Central memory CD8-positive, alpha-beta T cell (primary cell): ENCODE data around the gene WBP4.

Source experiments
- ATAC-seq: fragments of 150-1000 bp; cut with Tn5 transposase; replicated peaks from 2 replicates; pipeline ENCODE4 v1.10.0; 2022; ENCODE audit warnings: mild to moderate bottlenecking, moderate FRiP score, moderate number of reproducible peaks; ENCODE audit not compliant: poor library complexity, severe bottlenecking; ENCODE audit errors: extremely low read depth
- DNase-seq, 2 donors: peaks; one replicate each; pipeline ENCODE4 v3.0.0; 2021; ENCODE audit warnings: low spot score in 2 of 2
- H3K27ac Mint-ChIP-seq: one replicate; pipeline ENCODE4 v1.8.0; 2022; ENCODE audit warnings: low read depth, mild to moderate bottlenecking, moderate library complexity, mixed read lengths
- H3K27me3 Mint-ChIP-seq: one replicate; pipeline ENCODE4 v1.8.0; 2022; ENCODE audit warnings: mixed read lengths
- H3K36me3 Mint-ChIP-seq: one replicate; pipeline ENCODE4 v1.8.0; 2022; ENCODE audit warnings: mild to moderate bottlenecking, moderate library complexity, mixed read lengths; ENCODE audit not compliant: insufficient read depth
- H3K4me1 Mint-ChIP-seq: one replicate; pipeline ENCODE4 v1.8.0; 2022; ENCODE audit warnings: mixed read lengths
- H3K4me3 Mint-ChIP-seq: one replicate; pipeline ENCODE4 v1.8.0; 2022; ENCODE audit warnings: mild to moderate bottlenecking, moderate library complexity, mixed read lengths
- H3K9me3 Mint-ChIP-seq: one replicate; pipeline ENCODE4 v1.8.0; 2022; ENCODE audit warnings: mixed read lengths

Gene WBP4, protein sequence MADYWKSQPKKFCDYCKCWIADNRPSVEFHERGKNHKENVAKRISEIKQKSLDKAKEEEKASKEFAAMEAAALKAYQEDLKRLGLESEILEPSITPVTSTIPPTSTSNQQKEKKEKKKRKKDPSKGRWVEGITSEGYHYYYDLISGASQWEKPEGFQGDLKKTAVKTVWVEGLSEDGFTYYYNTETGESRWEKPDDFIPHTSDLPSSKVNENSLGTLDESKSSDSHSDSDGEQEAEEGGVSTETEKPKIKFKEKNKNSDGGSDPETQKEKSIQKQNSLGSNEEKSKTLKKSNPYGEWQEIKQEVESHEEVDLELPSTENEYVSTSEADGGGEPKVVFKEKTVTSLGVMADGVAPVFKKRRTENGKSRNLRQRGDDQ

DNA sequence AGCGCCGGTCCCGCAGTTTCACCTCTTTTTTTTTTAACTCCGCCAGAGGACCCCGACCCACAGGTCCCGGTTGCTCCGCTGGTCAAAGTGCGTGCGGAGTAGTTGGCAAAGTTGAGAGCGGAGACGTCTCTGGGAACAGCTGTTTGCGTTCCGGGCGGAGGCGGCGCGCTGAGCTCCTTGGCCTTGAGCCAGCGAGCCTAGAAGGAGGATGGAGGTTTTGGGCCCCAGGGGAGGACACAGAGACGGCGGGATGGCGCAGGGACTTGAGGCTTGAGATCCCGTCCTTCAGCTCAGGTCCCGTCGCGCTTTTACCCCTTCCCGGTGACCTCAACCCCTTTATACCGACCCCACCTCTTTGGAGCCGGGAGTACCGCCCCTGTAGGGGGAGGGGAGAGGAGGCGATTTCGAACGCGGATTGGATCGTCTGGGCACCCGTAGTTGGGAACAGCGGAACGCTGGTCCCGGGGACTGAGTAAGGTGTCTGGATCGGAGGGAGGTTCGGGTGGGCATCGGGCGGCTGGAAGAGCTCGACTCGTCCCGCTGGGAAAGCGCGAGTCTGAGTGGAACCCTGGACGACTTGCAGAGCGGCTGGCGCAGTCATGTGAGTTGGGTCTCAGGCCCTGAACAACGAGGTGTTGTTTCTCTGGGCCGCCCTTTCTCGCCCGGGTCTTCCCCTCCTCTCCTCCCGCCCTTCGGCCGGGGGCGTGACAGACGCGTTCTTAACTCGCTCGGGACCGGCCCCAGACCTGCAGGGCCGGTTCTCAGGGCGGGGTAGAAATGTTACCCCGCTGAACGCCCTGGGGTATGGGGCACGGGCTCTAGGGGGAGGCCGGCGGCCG is at the start of gene WBP4:
Gene WBP4 (plus strand): TSS at position 435 of the 839 bp plus-strand sequence. CDS start 165 bp downstream, at position 600.
- Mint-ChIP-seq H3K4me1 (peaks cover 45% of the 10 kb centered on the region), H3K36me3 (peaks cover 42% of the 10 kb centered on the region)
- peak; percentile 61 for ATAC-seq

DNA sequence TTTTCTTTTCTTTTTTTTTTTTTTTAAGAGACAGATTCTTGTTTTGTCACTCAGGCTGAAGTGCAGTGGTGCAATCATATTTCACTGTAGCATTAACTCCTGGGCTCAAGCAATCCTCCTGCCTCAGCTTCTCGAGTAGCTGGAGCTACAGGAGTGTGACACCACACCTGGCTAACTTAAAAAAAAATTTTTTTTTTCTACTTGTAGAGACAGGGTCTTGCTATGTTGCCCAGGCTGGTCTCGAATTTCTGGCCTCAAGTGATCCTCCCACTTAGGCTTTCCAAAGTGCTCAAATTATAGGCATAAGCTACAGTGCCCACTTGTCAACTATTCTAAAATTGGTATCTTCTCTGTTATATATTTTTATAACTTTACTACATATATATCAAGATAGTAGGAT is 48.8 kb upstream of the WBP4 start:
- H3K4me3 Mint-ChIP-seq = no peak overlapping the region

More for the DNA sequence above, at the start of gene WBP4:
- H3K27me3 Mint-ChIP-seq = no peaks in the 10 kb centered on the region
- peak within 1 kb of the TSS; percentile 100 for H3K4me3 Mint-ChIP-seq
- peak within 1 kb of the TSS; percentile 99 for H3K27ac Mint-ChIP-seq
- DNase-seq = peak; percentile 81 to 83
- no peaks in the 10 kb centered on the region for H3K9me3 Mint-ChIP-seq

DNA sequence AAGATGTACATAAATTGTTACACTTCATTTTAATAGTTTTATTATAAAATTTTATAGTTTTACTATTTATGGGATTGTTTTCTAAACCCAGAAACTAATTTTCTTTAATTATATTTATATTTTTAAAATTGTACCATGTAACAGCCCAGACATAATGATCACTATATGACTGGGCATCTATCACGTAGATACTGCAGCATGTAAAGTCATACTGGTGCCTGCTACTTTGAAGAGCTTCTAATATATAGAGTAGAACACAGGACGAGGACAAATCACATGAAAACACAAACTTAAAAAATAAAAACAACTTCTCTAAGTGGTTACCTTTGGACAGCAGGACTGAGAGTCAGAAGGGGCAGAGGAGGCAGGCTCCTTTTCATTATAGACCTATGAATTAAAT is 47.5 kb upstream of the WBP4 start:
- Mint-ChIP-seq H3K27ac (peak overlapping the region; percentile 100), H3K9me3 (no peaks in the 10 kb centered on the region), H3K4me1 (peaks cover 50% of the 10 kb centered on the region), H3K4me3 (peak overlapping the region; percentile 81), H3K27me3 (no peaks in the 10 kb centered on the region), H3K36me3 (peaks cover 26% of the 10 kb centered on the region)
- no peak for ATAC-seq
- DNase-seq = no peak

More for the DNA sequence above, 48.8 kb upstream of the WBP4 start:
- no peaks in the 10 kb centered on the region for H3K27me3 Mint-ChIP-seq
- DNase-seq = no peak
- H3K9me3 Mint-ChIP-seq = no peaks in the 10 kb centered on the region
- H3K4me1 Mint-ChIP-seq = peaks cover 59% of the 10 kb centered on the region
- ATAC-seq = no peak
- no peak overlapping the region for H3K27ac Mint-ChIP-seq
- H3K36me3 Mint-ChIP-seq = peaks cover 31% of the 10 kb centered on the region

DNA sequence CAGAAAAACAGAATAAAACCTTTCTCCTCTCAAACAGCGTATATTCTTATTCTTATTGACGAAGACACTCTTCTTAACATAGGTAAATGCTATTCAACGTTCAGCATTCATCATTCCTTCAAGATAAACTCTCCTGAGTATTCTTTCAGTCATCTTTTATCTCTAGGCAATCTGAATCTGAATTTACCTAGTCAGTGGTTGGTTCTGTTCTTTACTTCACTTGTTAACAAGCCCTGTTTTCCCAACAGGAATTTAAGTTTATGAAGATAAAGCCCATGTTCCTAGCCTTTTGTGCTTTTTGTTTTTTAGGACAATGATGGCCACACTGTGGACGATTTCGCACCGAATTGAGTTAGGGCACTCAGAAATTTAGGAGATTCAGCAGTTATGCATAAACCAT is 45.4 kb upstream of the WBP4 start:
- no peaks in the 10 kb centered on the region for H3K9me3 Mint-ChIP-seq
- no peak for DNase-seq
- H3K4me1 Mint-ChIP-seq = peaks cover 56% of the 10 kb centered on the region
- peak overlapping the region; percentile 81 for H3K4me3 Mint-ChIP-seq
- H3K36me3 Mint-ChIP-seq = peaks cover 26% of the 10 kb centered on the region
- ATAC-seq = no peak
- H3K27me3 Mint-ChIP-seq = no peaks in the 10 kb centered on the region
- H3K27ac Mint-ChIP-seq = peak overlapping the region; percentile 100

DNA sequence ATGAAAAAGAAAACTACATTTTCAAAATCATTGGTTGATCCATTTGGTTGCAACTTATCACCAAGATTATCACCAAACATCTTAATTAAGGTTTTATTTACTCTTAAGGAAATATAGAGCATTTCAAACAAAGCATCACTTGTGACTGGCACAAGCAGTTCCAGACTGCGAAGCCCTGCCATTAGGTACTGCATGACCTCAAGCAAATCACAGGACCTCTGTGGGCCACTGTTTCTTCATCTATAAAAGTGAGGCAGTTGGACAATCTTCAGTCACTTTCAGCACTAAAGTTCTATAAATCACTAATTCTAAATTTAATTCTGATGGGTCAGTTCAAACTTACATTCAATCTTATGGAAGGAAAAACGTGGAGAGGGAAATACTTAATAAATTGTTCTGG is 44.1 kb upstream of the WBP4 start:
- H3K27ac Mint-ChIP-seq = peak overlapping the region; percentile 100
- no peaks in the 10 kb centered on the region for H3K9me3 Mint-ChIP-seq
- no peaks in the 10 kb centered on the region for H3K27me3 Mint-ChIP-seq
- DNase-seq (no peak), ATAC-seq (peak; percentile 50)
- H3K36me3 Mint-ChIP-seq = peaks cover 15% of the 10 kb centered on the region
- peak overlapping the region; percentile 81 for H3K4me3 Mint-ChIP-seq
- peaks cover 56% of the 10 kb centered on the region for H3K4me1 Mint-ChIP-seq

DNA sequence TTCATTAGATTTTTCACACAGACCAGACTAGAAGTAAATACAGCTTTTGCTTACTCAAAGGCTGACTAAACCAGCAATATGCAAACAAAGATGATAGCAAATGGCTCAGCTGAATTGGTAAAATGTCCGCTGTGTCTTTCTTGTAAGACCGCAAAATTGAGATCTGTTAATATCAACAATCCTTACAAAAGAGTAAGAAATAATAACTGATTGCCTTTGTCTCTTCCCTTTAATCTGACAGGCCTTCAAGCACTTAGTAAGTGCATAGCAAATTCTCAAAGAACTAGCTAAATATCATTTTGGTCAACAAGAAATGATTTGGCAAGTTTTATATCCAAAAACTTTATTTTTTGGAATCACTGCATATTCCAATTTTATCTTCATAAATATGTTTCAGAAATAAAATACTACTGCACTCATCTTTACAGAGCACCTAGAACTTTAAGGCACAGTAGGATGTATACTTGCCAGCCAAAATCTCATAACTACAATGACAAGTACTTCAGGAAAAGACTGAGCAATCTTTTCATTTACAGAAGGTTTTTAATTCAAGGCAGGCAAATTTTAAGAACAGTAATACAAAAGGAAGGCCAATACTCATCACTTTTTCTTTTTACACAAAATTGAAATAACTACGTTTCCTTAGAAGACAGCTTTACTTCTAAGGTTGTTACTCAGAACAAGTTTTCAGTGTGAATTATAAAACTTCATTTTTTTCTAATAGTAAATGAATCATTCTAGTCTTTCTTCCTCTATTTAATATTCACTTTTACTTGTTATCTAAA is 43.3 kb upstream of the WBP4 start:
- H3K36me3 Mint-ChIP-seq = peaks cover 14% of the 10 kb centered on the region
- ATAC-seq = peak; percentile 18
- peaks cover 55% of the 10 kb centered on the region for H3K4me1 Mint-ChIP-seq
- peak overlapping the region; percentile 81 for H3K4me3 Mint-ChIP-seq
- peak overlapping the region; percentile 100 for H3K27ac Mint-ChIP-seq
- H3K27me3 Mint-ChIP-seq = no peaks in the 10 kb centered on the region
- no peaks in the 10 kb centered on the region for H3K9me3 Mint-ChIP-seq
- DNase-seq = no peak

DNA sequence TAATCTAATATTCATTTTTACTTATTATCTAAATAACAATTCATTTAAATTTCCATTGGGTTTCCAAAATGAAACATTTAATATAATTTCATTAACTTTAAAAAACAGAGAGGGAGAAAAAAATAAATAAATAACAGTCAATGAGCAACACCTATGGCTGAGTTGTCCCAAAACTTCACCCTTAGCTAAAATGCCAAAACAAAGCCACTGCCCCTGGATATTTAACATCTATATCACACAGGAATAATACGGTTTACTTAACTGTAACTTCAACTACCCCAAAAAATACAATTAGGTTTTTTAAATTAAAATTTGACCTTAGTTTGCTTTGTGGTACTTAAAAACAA is 42.7 kb upstream of the WBP4 start:
- Mint-ChIP-seq H3K36me3 (peaks cover 10% of the 10 kb centered on the region), H3K27ac (peak overlapping the region; percentile 100), H3K9me3 (no peaks in the 10 kb centered on the region), H3K4me1 (peaks cover 51% of the 10 kb centered on the region), H3K4me3 (peak overlapping the region; percentile 81), H3K27me3 (no peaks in the 10 kb centered on the region)
- no peak for DNase-seq
- ATAC-seq = no peak

DNA sequence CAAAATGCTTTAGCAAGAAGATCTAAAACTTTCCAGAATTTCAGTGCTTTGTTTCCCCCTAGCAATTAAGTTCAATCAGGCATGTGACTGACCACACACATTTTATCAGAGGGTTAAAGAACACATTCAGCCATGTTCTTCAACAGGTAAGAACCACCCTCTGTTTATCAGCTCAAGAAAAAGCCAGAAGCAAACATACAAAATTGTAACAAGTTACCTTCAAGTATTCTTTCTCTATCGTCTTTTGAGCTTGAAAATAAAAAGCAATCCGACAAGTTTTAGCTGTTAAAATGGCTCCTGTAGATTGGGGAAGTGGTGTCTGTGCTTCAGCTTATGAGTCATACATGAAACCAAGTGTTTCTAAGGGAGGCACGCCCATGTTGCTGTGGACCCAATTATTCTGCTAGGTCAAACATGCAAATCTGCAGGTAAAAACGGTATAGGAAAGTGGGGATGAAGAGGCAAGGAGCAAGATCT is 42.3 kb upstream of the WBP4 start, which contains the start of gene ELF1:
Gene ELF1 (minus strand): TSS at position 306 of the 477 bp plus-strand sequence. CDS start 37,262 bp downstream, outside the sequence.
- H3K36me3 Mint-ChIP-seq = peaks cover 10% of the 10 kb centered on the region
- no peaks in the 10 kb centered on the region for H3K27me3 Mint-ChIP-seq
- H3K4me3 Mint-ChIP-seq = peak within 1 kb of the TSS; percentile 81
- peaks cover 48% of the 10 kb centered on the region for H3K4me1 Mint-ChIP-seq
- peak within 1 kb of the TSS; percentile 100 for H3K27ac Mint-ChIP-seq
- DNase-seq = peak in 1 of 2 donors; percentile 44
- ATAC-seq = peak; percentile 91
- no peaks in the 10 kb centered on the region for H3K9me3 Mint-ChIP-seq

DNA sequence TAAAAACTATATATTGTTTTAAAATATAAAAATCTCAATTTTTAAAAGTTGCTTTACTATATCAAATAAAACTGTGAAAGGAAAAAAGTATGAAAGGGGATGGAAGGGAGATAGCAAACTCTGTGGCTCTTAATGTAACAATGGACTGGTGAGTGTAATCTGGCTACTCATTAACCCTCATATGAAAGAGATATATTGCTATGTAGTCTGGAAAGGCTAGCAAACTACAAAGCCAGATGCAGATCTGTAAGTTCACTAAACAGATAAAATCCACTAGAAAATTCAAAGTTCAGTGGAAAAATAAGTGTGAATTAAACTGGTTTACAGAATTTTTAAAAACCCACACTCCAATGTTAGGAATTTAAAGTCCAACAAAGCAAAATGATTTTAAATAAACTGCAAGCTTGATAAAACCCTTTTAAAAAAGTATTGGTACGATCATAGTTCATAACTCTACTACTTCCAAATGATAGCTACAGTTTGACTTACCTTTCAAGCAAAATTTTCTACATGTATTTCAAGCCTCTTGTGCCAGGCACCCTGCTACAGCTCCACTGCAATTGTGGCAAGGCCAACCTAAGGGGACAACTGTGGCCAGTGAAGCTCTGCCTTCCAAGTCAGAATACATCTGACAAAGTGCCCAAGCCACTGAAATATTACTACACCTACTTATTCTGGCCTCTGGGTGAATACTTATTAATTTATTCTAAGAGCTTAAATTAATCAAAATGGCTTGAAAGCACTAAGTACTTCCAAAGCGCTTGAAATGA is 41.5 kb upstream of the WBP4 start:
- ATAC-seq = no peak
- no peak for DNase-seq
- H3K9me3 Mint-ChIP-seq = no peaks in the 10 kb centered on the region
- H3K4me1 Mint-ChIP-seq = peaks cover 48% of the 10 kb centered on the region
- H3K27ac Mint-ChIP-seq = peak overlapping the region; percentile 100
- H3K27me3 Mint-ChIP-seq = no peaks in the 10 kb centered on the region
- peaks cover 10% of the 10 kb centered on the region for H3K36me3 Mint-ChIP-seq
- peak overlapping the region; percentile 81 for H3K4me3 Mint-ChIP-seq

DNA sequence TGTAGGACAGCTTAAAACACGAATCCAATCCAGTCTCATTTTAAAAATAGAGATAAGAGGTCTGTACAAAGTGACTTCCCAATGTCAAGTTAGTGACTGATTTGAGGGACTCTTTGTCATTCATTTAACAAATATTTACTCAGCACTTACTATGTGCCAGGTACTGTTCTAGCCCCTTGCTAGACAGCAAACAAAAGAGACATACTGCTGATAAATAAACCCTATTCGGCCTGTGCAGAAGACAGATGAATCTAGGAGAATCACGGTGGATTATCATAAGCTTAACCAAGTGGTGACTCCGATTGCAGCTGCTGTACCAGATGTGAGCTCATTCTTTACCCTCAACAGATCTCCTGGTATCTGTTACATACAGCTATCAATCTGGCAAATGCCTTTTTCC is 35.8 kb upstream of the WBP4 start:
- H3K27ac Mint-ChIP-seq = peak overlapping the region; percentile 12
- H3K27me3 Mint-ChIP-seq = no peaks in the 10 kb centered on the region
- H3K9me3 Mint-ChIP-seq = no peaks in the 10 kb centered on the region
- ATAC-seq = no peak
- no peak overlapping the region for H3K4me3 Mint-ChIP-seq
- no peaks in the 10 kb centered on the region for H3K36me3 Mint-ChIP-seq
- peaks cover 32% of the 10 kb centered on the region for H3K4me1 Mint-ChIP-seq
- no peak for DNase-seq

DNA sequence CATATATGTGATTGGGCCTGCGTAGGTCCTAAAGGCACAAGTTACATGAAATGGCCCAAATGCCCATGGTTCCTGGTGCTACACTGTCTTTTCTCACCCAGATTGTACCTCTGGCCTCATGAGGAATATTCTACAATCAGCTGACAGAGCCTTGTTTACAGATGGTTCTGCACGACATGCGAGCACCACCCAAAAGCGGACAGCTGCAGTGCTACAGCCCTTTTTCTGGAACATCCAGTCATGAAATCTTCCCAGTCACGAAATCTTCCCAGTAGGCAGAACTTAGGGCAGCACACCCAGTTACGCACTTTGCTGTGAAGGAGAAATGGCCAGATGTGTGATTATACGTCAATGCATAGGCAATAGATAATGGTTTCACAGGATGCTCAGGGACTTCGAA is 34.5 kb upstream of the WBP4 start:
- H3K4me3 Mint-ChIP-seq = no peak overlapping the region
- H3K4me1 Mint-ChIP-seq = peaks cover 27% of the 10 kb centered on the region
- ATAC-seq (no peak), DNase-seq (no peak)
- no peaks in the 10 kb centered on the region for H3K36me3 Mint-ChIP-seq
- H3K27me3 Mint-ChIP-seq = no peaks in the 10 kb centered on the region
- no peak overlapping the region for H3K27ac Mint-ChIP-seq
- no peaks in the 10 kb centered on the region for H3K9me3 Mint-ChIP-seq
